B cell (primary cell): Measurements from ENCODE around the gene LATS2. TPM values are rescaled to one million over a fixed set of nuclear protein-coding genes. Genes with fewer than 3 reads are reported as not detected.

ENCODE experiments used
- ATAC-seq: fragments of 200-7000 bp; cut with Tn5 transposase; one replicate; pipeline ENCODE4 v1.10.0; 2021; ENCODE audit warnings: low read depth, mild to moderate bottlenecking, moderate number of reproducible peaks, moderate library complexity
- CTCF ChIA-PET: fragments of 350-600 bp; sonication (Branson Sonifier 250); formaldehyde crosslinking; loops from one replicate; lab custom pipeline; 2021; ENCODE audit warnings: antibody characterized with exemption, inconsistent platforms; lab: Charles Lee
- POLR2A ChIA-PET: fragments of 350-600 bp; sonication (Branson Sonifier 250); formaldehyde crosslinking; loops from one replicate; lab custom pipeline; 2021; ENCODE audit warnings: antibody characterized with exemption; lab: Charles Lee
- DNase-seq: peaks from one replicate; pipeline ENCODE4 v3.0.0; 2013
- H2AFZ ChIP-seq: 2 replicates; pipeline ENCODE4 v1.6.1; 2012; ENCODE audit warnings: mild to moderate bottlenecking, low read depth, low read length; ENCODE audit not compliant: insufficient read depth, poor library complexity, severe bottlenecking
- H3K27ac ChIP-seq, 2 donors: 1 replicate in 1 of 2; 2 replicates in 1 of 2; pipeline ENCODE4 v1.5.1; 2012 to 2013; ENCODE audit warnings: low read length in 2 of 2, mild to moderate bottlenecking in 2 of 2, moderate library complexity in 1 of 2
- H3K27me3 ChIP-seq, 4 experiments: fragments of 200-600 bp in 1 of 4; sonication (generic) in 1 of 4; replicated peaks in 1 of 4; 1 replicate in 2 of 4; 2 replicates in 2 of 4; pipeline versions ENCODE4 v1.6.1 to v1.7.0; 2013 to 2016; ENCODE audit warnings: low read length in 3 of 4, mild to moderate bottlenecking in 2 of 4, mixed read lengths in 1 of 4, moderate library complexity in 1 of 4; ENCODE audit not compliant: insufficient read depth in 4 of 4, control insufficient read depth in 3 of 4; ENCODE audit errors: control extremely low read depth in 1 of 4
- H3K36me3 ChIP-seq, 2 experiments: replicated peaks in 1 of 2; 1 replicate in 1 of 2; 2 replicates in 1 of 2; pipeline versions ENCODE4 v1.6.1 to v1.7.1; 2013; ENCODE audit warnings: low read length in 1 of 2; ENCODE audit not compliant: insufficient read depth in 2 of 2, control insufficient read depth in 1 of 2; ENCODE audit errors: control extremely low read depth in 1 of 2, extremely low read depth in 1 of 2
- H3K4me1 ChIP-seq, 2 donors: fragments of 200-600 bp in 1 of 2; sonication (generic) in 1 of 2; 1 replicate in 1 of 2; 2 replicates in 1 of 2; pipeline versions ENCODE4 v1.5.1 to v1.6.1; 2013 to 2017; ENCODE audit warnings: low read length in 2 of 2; ENCODE audit not compliant: control insufficient read depth in 2 of 2, insufficient read depth in 2 of 2
- H3K4me2 ChIP-seq: replicated peaks from 2 replicates; pipeline ENCODE3; 2012; ENCODE audit warnings: mild to moderate bottlenecking, low read depth, low read length; ENCODE audit not compliant: poor library complexity, severe bottlenecking
- H3K4me3 ChIP-seq, 5 experiments: fragments of 200-600 bp in 1 of 5; sonication (generic) in 1 of 5; 1 replicate in 3 of 5; 2 replicates in 2 of 5; pipeline versions ENCODE4 v1.5.1 to v1.7.0; 2011 to 2016; ENCODE audit warnings: low read length in 4 of 5, mild to moderate bottlenecking in 4 of 5, low read depth in 2 of 5, control low read depth in 1 of 5, moderate library complexity in 1 of 5; ENCODE audit not compliant: insufficient read depth in 1 of 5; ENCODE audit errors: control extremely low read depth in 1 of 5, extremely low read depth in 1 of 5
- H3K79me2 ChIP-seq: fragments of 200-600 bp; sonication (generic); one replicate; pipeline ENCODE4 v1.6.0; 2016; ENCODE audit warnings: low read length; ENCODE audit not compliant: control insufficient read depth, insufficient read depth
- H3K9ac ChIP-seq: fragments of 200-600 bp; sonication (generic); 2 replicates; pipeline ENCODE4 v1.6.1; 2017; ENCODE audit warnings: mild to moderate bottlenecking, low read length, moderate library complexity
- H3K9me3 ChIP-seq, 3 donors: one replicate each; pipeline versions ENCODE4 v1.6.1 to v1.7.1; 2013; ENCODE audit warnings: low read length in 2 of 3; ENCODE audit not compliant: control insufficient read depth in 2 of 3, insufficient read depth in 1 of 3; ENCODE audit errors: control extremely low read depth in 1 of 3
- H4K20me1 ChIP-seq: 2 replicates; pipeline ENCODE4 v1.6.0; 2012; ENCODE audit warnings: mild to moderate bottlenecking, low read length; ENCODE audit not compliant: insufficient read depth, control insufficient read depth, poor library complexity, severe bottlenecking
- H3K27ac Mint-ChIP-seq: one replicate; pipeline ENCODE4 v1.8.0; 2021; ENCODE audit warnings: mixed read lengths
- H3K27me3 Mint-ChIP-seq: one replicate; pipeline ENCODE4 v1.8.0; 2021; ENCODE audit warnings: mixed read lengths
- H3K4me1 Mint-ChIP-seq: one replicate; pipeline ENCODE4 v1.8.0; 2021; ENCODE audit warnings: mixed read lengths
- H3K4me3 Mint-ChIP-seq: one replicate; pipeline ENCODE4 v1.8.0; 2021; ENCODE audit warnings: mixed read lengths
- H3K9me3 Mint-ChIP-seq: one replicate; pipeline ENCODE4 v1.8.0; 2022; ENCODE audit warnings: mixed read lengths; ENCODE audit not compliant: insufficient read depth
- EZH2 ChIP-seq: IDR thresholded peaks from 2 replicates; pipeline ENCODE4 v1.6.1; 2012; ENCODE audit warnings: borderline replicate concordance, low read depth, mild to moderate bottlenecking, moderate library complexity, low read length; ENCODE audit not compliant: insufficient read depth, poor library complexity, severe bottlenecking
- WGBS: methylation state at CpG from one replicate; pipeline ENCODE4 v1.1.5; 2013; ENCODE audit warnings: missing lambda C conversion rate; ENCODE audit not compliant: insufficient coverage; 5-methylcytosine and 5-hydroxymethylcytosine counted together
- intact Hi-C: fragments of 100-400 bp; cut with micrococcal nuclease; formaldehyde crosslinking; loops from one replicate; pipeline ENCODE4 v1.10.0; 2022
- polyA plus RNA-seq: library from polyadenylated mRNA; depleted of rRNA; stranded (reverse); fragments of >200 nt; gene quantifications from 2 replicates; pipeline ENCODE4 v1.2.3, GENCODE V29; 2012
- total RNA-seq, 2 donors: library from RNA; stranded (reverse); fragments of 120-200 nt in 1 of 2; gene quantifications; 1 replicate in 1 of 2; 2 replicates in 1 of 2; pipeline versions ENCODE4 v1.2.3 to v1.2.4, GENCODE V29; 2013 to 2022
- TF ChIP-seq, protein P1 (sequence below): fragments of 200-600 bp; IDR thresholded peaks from one replicate; pipeline ENCODE4 v1.8.0; 2022; ENCODE audit warnings: antibody characterized with exemption, mild to moderate bottlenecking

Gene LATS2
- total and polyA plus RNA-seq, 2 donors (not counting 1 experiment from before 2014, with no cell fraction given), result 1.9 to 2.7 TPM

DNA sequence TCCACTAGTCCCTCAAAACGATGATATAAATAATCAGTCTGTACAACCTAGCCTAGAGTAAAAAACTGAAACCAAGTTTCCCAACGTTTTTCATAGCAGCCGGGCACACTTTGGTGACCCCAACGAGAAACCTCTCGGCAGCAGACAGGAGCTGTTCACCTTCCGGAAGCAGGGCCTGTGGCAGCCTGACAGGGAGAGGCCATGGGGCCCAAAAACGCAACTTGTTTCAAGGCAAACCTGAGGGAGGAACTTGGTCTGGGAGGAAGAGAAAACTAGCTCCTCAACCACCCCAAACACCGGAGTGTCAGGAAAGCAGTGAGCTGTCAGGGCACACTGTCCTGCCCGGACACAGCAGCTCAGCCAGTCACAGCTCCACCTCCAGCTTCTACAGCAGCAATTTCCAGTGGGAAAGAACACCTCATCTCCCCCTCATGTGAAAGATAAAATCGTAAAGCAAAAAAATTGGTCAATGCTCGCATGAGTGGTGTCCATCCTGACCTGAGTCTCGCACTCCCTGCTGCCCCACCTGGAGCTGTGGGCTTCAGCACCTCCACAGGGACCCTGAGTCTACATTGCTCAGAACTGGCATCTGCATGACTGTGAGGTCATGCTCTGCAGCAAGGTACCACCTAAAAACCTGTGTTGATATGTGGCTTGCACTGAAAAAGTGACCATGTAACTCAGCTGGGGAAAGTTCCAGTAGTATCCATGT, 40.6 kb upstream of the LATS2 start:
- Mint-ChIP-seq H3K9me3 (no peaks in the 10 kb centered on the region), H3K27me3 (peaks cover 11% of the 10 kb centered on the region), H3K27ac (no peak overlapping the region), H3K4me1 (no peaks in the 10 kb centered on the region), H3K4me3 (no peak overlapping the region)
- H3K4me1 ChIP-seq, result no peaks in the 10 kb centered on the region
- CTCF ChIA-PET, result interaction anchor here (0.6 to 1.0 kb wide), 2 partner anchors 8 to 10 kb away, joined by 3 read pairs; no protein-coding TSS in a partner anchor
- no peak overlapping the region for H3K4me3 ChIP-seq
- no peak overlapping the region for H2AFZ ChIP-seq
- H3K4me2 ChIP-seq, result no peak overlapping the region
- TF ChIP-seq, protein P1, sequence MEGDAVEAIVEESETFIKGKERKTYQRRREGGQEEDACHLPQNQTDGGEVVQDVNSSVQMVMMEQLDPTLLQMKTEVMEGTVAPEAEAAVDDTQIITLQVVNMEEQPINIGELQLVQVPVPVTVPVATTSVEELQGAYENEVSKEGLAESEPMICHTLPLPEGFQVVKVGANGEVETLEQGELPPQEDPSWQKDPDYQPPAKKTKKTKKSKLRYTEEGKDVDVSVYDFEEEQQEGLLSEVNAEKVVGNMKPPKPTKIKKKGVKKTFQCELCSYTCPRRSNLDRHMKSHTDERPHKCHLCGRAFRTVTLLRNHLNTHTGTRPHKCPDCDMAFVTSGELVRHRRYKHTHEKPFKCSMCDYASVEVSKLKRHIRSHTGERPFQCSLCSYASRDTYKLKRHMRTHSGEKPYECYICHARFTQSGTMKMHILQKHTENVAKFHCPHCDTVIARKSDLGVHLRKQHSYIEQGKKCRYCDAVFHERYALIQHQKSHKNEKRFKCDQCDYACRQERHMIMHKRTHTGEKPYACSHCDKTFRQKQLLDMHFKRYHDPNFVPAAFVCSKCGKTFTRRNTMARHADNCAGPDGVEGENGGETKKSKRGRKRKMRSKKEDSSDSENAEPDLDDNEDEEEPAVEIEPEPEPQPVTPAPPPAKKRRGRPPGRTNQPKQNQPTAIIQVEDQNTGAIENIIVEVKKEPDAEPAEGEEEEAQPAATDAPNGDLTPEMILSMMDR, result no peak
- TF ChIP-seq EZH2, result no peak
- peaks cover 0 to 3% (median 0%) of the 10 kb centered on the region in 3 donors for H3K9me3 ChIP-seq
- intact Hi-C loops, result no loop called here
- no peaks in the 10 kb centered on the region for H4K20me1 ChIP-seq
- DNase-seq (no peak), ATAC-seq (no peak)
- no peaks in the 10 kb centered on the region for H3K79me2 ChIP-seq
- 82% methylated on average over 11 of the region's 12 CpGs for WGBS
- no peaks in the 10 kb centered on the region for H3K27me3 ChIP-seq
- H3K27ac ChIP-seq, result no peak overlapping the region
- no peaks in the 10 kb centered on the region for H3K36me3 ChIP-seq
- POLR2A ChIA-PET, result no interaction called here
- no peak overlapping the region for H3K9ac ChIP-seq

DNA sequence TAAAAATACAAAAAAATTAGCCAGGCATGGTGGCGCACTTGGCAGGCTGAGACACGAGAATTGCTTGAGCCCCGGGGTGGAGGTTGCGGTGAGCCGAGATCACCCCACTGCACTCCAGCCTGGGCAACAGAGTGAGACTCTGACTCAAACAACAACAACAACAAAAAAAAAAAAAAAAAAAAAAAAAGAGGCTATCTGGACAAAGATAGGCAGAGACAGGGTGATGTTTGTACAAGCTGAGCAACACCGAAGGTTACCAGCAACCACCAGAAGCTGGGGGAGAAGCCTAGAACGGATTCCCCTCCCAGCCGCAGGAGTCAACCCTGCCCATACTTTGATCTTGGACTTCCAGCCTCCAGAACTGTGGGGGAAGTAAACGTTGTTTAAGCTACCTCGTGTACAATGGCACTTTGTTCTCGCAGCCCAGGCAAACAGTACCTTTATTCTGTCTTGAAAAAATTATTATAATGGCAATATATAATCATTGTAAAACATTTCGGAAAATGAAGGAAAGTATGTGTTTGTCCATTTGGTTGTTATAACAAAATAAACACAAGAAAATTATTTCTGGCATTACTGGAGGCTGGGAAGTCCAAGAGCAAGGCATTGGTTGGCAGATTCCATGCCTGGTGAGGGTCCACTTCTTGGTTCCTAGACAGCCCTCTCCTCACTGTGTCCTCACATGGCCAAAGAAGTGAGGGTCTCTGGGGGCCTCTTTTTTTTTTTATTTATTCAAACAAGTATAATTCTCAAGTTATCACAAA, 39.8 kb upstream of the LATS2 start:
- H3K27ac Mint-ChIP-seq, result no peak overlapping the region
- ChIA-PET CTCF (interaction anchor here (0.6 to 1.0 kb wide), 3 partner anchors 8 to 306 kb away, joined by 3 to 4 read pairs (median 3); no protein-coding TSS in a partner anchor), POLR2A (no interaction called here)
- H3K9ac ChIP-seq, result no peak overlapping the region
- no peaks in the 10 kb centered on the region for H3K4me1 ChIP-seq
- 100% methylated on average over 3 of the region's 12 CpGs for WGBS
- H3K4me2 ChIP-seq, result no peak overlapping the region
- peaks cover 11% of the 10 kb centered on the region for H3K27me3 Mint-ChIP-seq
- no peaks in the 10 kb centered on the region for H4K20me1 ChIP-seq
- H3K27me3 ChIP-seq, result no peaks in the 10 kb centered on the region
- H3K27ac ChIP-seq, result no peak overlapping the region
- H2AFZ ChIP-seq, result no peak overlapping the region
- no peak for DNase-seq
- H3K9me3 ChIP-seq, result peaks cover 0 to 3% (median 0%) of the 10 kb centered on the region in 3 donors
- no peak overlapping the region for H3K4me3 ChIP-seq
- TF ChIP-seq, protein P1, result no peak
- no peak for TF ChIP-seq EZH2
- intact Hi-C loops, result no loop called here
- no peaks in the 10 kb centered on the region for H3K4me1 Mint-ChIP-seq
- H3K36me3 ChIP-seq, result no peaks in the 10 kb centered on the region
- no peaks in the 10 kb centered on the region for H3K9me3 Mint-ChIP-seq
- no peaks in the 10 kb centered on the region for H3K79me2 ChIP-seq
- H3K4me3 Mint-ChIP-seq, result no peak overlapping the region
- no peak for ATAC-seq
